H9 (cell line): Measurements from ENCODE around the gene HBA1. TPM values are rescaled to one million over a fixed set of nuclear protein-coding genes. Genes with fewer than 3 reads are reported as not detected.

ENCODE experiments used
- DNase-seq: peaks from one replicate; pipeline ENCODE4 v3.0.0-alpha.2; 2017
- H2AFZ ChIP-seq: one replicate; pipeline ENCODE4 v1.6.1; 2013; ENCODE audit warnings: mild to moderate bottlenecking, low read length, control low read depth, moderate library complexity
- H2AK5ac ChIP-seq: 2 replicates; pipeline ENCODE4 v1.6.1; 2013; ENCODE audit warnings: low read length, control low read depth, mixed read lengths; ENCODE audit not compliant: insufficient read length
- H2BK120ac ChIP-seq: one replicate; pipeline ENCODE4 v1.6.1; 2013; ENCODE audit warnings: low read depth, mild to moderate bottlenecking, low read length, control low read depth, inconsistent platforms; ENCODE audit not compliant: poor library complexity, severe bottlenecking
- H2BK12ac ChIP-seq: 2 replicates; pipeline ENCODE4 v1.6.1; 2013; ENCODE audit warnings: low read length, control low read depth, mixed read lengths, low read depth; ENCODE audit not compliant: insufficient read length
- H2BK15ac ChIP-seq: 2 replicates; pipeline ENCODE4 v1.6.1; 2013; ENCODE audit warnings: low read depth, low read length, control low read depth
- H2BK20ac ChIP-seq: one replicate; pipeline ENCODE4 v1.6.1; 2013; ENCODE audit warnings: low read depth, mild to moderate bottlenecking, low read length, control low read depth, inconsistent platforms; ENCODE audit not compliant: poor library complexity, severe bottlenecking
- H2BK5ac ChIP-seq: 2 replicates; pipeline ENCODE4 v1.6.1; 2013; ENCODE audit warnings: low read length, control low read depth, mixed read lengths; ENCODE audit not compliant: insufficient read length
- H3K14ac ChIP-seq: 2 replicates; pipeline ENCODE4 v1.6.1; 2013; ENCODE audit warnings: low read length, control low read depth; ENCODE audit not compliant: insufficient read depth
- H3K18ac ChIP-seq: 2 replicates; pipeline ENCODE4 v1.6.1; 2013; ENCODE audit warnings: low read depth, mild to moderate bottlenecking, mixed read lengths, low read length, control low read depth; ENCODE audit not compliant: insufficient read length
- H3K23ac ChIP-seq: 2 replicates; pipeline ENCODE4 v1.6.1; 2013; ENCODE audit warnings: low read length, control low read depth, mixed read lengths, low read depth; ENCODE audit not compliant: insufficient read length
- H3K23me2 ChIP-seq: 2 replicates; pipeline ENCODE4 v1.6.1; 2013; ENCODE audit warnings: low read depth, mild to moderate bottlenecking, mixed read lengths, low read length, control low read depth; ENCODE audit not compliant: insufficient read length, poor library complexity, severe bottlenecking
- H3K27ac ChIP-seq: 2 replicates; pipeline ENCODE4 v1.5.1; 2013; ENCODE audit warnings: low read length, control low read depth, mixed read lengths, low read depth; ENCODE audit not compliant: insufficient read length
- H3K27me3 ChIP-seq: 2 replicates; pipeline ENCODE4 v1.6.1; 2013; ENCODE audit warnings: low read length, control low read depth, inconsistent platforms; ENCODE audit not compliant: insufficient read depth
- H3K4ac ChIP-seq: 2 replicates; pipeline ENCODE4 v1.6.1; 2013; ENCODE audit warnings: low read depth, mild to moderate bottlenecking, control low read depth, inconsistent platforms, low read length, moderate library complexity
- H3K4me1 ChIP-seq: 2 replicates; pipeline ENCODE4 v1.6.1; 2013; ENCODE audit warnings: low read length, control low read depth, inconsistent platforms; ENCODE audit not compliant: insufficient read depth
- H3K4me2 ChIP-seq: 2 replicates; pipeline ENCODE4 v1.6.1; 2013; ENCODE audit warnings: low read length, control low read depth, mixed read lengths; ENCODE audit not compliant: insufficient read length, insufficient read depth
- H3K56ac ChIP-seq: 2 replicates; pipeline ENCODE4 v1.6.1; 2013; ENCODE audit warnings: low read depth, mild to moderate bottlenecking, mixed read lengths, low read length, control low read depth; ENCODE audit not compliant: insufficient read length
- H3K79me1 ChIP-seq: 2 replicates; pipeline ENCODE4 v1.6.1; 2013; ENCODE audit warnings: low read depth, mild to moderate bottlenecking, moderate library complexity, low read length, control low read depth, inconsistent platforms; ENCODE audit not compliant: insufficient read depth, poor library complexity, severe bottlenecking
- H3K79me2 ChIP-seq: 2 replicates; pipeline ENCODE4 v1.6.1; 2013; ENCODE audit warnings: low read length, control low read depth, inconsistent platforms; ENCODE audit not compliant: insufficient read depth
- H3K9ac ChIP-seq: 2 replicates; pipeline ENCODE4 v1.6.1; 2013; ENCODE audit warnings: low read length, control low read depth, mixed read lengths; ENCODE audit not compliant: insufficient read length; ENCODE audit errors: extremely low read depth
- H3K9me3 ChIP-seq: one replicate; pipeline ENCODE4 v1.6.1; 2013; ENCODE audit warnings: low read depth, low read length, inconsistent platforms; ENCODE audit not compliant: control insufficient read depth
- H3T11ph ChIP-seq: one replicate; pipeline ENCODE4 v1.6.1; 2013; ENCODE audit warnings: mild to moderate bottlenecking, low read length, control low read depth, inconsistent platforms
- H4K20me1 ChIP-seq: one replicate; pipeline ENCODE4 v1.6.1; 2013; ENCODE audit not compliant: control insufficient read depth, insufficient read length, insufficient read depth
- H4K5ac ChIP-seq: 2 replicates; pipeline ENCODE4 v1.6.1; 2013; ENCODE audit warnings: low read depth, mild to moderate bottlenecking, mixed read lengths, low read length, control low read depth; ENCODE audit not compliant: insufficient read length
- H4K8ac ChIP-seq: replicated peaks from 2 replicates; pipeline ENCODE4 v1.6.1; 2013; ENCODE audit warnings: low read length, control low read depth, mixed read lengths, low read depth; ENCODE audit not compliant: insufficient read length
- H4K91ac ChIP-seq: 2 replicates; pipeline ENCODE4 v1.6.1; 2013; ENCODE audit warnings: low read depth, mild to moderate bottlenecking, moderate library complexity, mixed read lengths, low read length, control low read depth; ENCODE audit not compliant: insufficient read length
- H3K27ac Mint-ChIP-seq, 3 experiments: 2 replicates in 2 of 3; 3 replicates in 1 of 3; pipeline ENCODE4 v1.8.0; 2020 to 2021; ENCODE audit warnings: mixed read lengths in 3 of 3, mild to moderate bottlenecking in 1 of 3, moderate library complexity in 1 of 3
- H3K27me3 Mint-ChIP-seq: 2 replicates; pipeline ENCODE4 v1.8.0; 2021; ENCODE audit warnings: low read depth, mild to moderate bottlenecking, moderate library complexity, mixed read lengths
- H3K36me3 Mint-ChIP-seq, 3 experiments: 2 replicates in 2 of 3; 3 replicates in 1 of 3; pipeline ENCODE4 v1.8.0; 2020 to 2021; ENCODE audit warnings: low read depth in 3 of 3, mixed read lengths in 3 of 3; ENCODE audit not compliant: insufficient read depth in 1 of 3
- H3K4me1 Mint-ChIP-seq, 2 experiments: 2 replicates each; pipeline ENCODE4 v1.8.0; 2020; ENCODE audit warnings: mixed read lengths in 2 of 2
- H3K4me3 Mint-ChIP-seq, 2 experiments: 2 replicates in 1 of 2; 3 replicates in 1 of 2; pipeline ENCODE4 v1.8.0; 2020 to 2021; ENCODE audit warnings: mild to moderate bottlenecking in 2 of 2, mixed read lengths in 2 of 2, moderate library complexity in 1 of 2
- H3K9me3 Mint-ChIP-seq, 2 experiments: 2 replicates in 1 of 2; 3 replicates in 1 of 2; pipeline ENCODE4 v1.8.0; 2020; ENCODE audit warnings: mild to moderate bottlenecking in 2 of 2, mixed read lengths in 2 of 2, moderate library complexity in 1 of 2
- WGBS: extraction: QIAGEN DNeasy Blood & Tissue Kit; methylation state at CpG from one replicate; pipeline ENCODE4 v1.1.7; 2013; ENCODE audit warnings: missing lambda C conversion rate, low lambda C conversion rate, mixed read lengths; ENCODE audit not compliant: insufficient read length; ENCODE audit errors: extremely low coverage; 5-methylcytosine and 5-hydroxymethylcytosine counted together
- total RNA-seq: library from RNA; stranded (reverse); gene quantifications from 2 replicates; pipeline ENCODE4 v1.2.1, GENCODE V29; 2021
- TF ChIP-seq, protein P1 (sequence below): fragments of 200-600 bp; sonication (generic); conservative IDR thresholded peaks from 3 replicates; pipeline ENCODE4 v1.8.0; 2021; ENCODE audit warnings: antibody characterized with exemption, mild to moderate bottlenecking

HBA1 gene
- total RNA-seq, 1 experiment from 2014 or later = 7.2 TPM

DNA sequence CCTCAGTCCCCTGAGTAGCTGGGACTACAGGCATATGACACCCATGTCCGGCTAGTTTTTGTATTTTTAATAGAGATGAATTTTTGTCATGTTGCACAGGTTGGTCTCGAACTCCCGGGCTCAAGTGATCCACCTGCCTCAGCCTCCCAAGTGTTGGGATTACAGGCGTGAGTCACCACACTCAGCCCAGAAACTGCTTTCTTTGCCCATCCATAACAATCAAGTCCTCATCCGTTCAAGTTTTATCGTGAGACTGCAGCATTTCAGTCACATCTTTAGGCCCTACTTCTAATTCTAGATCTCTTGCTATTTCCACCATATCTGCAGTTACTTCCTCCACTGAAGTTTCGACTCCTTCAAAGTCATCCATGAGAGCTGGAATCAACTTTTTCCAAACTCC lies 44.4 kb upstream of the HBA1 start:
- no peaks in the 10 kb centered on the region for H3K27me3 Mint-ChIP-seq
- no peak overlapping the region for H2BK5ac ChIP-seq
- no peak overlapping the region for H3K18ac ChIP-seq
- H3K27ac ChIP-seq = no peak overlapping the region
- no peak overlapping the region for H3K23ac ChIP-seq
- H3K79me2 ChIP-seq = no peaks in the 10 kb centered on the region
- H3K4me1 Mint-ChIP-seq = peaks cover 0 to 2% of the 10 kb centered on the region in 2 experiments; a peak in 1 of 4 replicates
- H3K4me3 Mint-ChIP-seq = no peak overlapping the region; a peak in 1 of 5 replicates
- no peak overlapping the region; a peak in 2 of 7 replicates for H3K27ac Mint-ChIP-seq
- no peaks in the 10 kb centered on the region for H4K20me1 ChIP-seq
- no peak overlapping the region for H3T11ph ChIP-seq
- no peak overlapping the region for H2AFZ ChIP-seq
- no peaks in the 10 kb centered on the region for H3K9me3 Mint-ChIP-seq
- no peak overlapping the region for H2BK12ac ChIP-seq
- peaks cover 4% of the 10 kb centered on the region for H3K79me1 ChIP-seq
- no peak for DNase-seq
- H3K9me3 ChIP-seq = no peaks in the 10 kb centered on the region
- TF ChIP-seq, protein P1, sequence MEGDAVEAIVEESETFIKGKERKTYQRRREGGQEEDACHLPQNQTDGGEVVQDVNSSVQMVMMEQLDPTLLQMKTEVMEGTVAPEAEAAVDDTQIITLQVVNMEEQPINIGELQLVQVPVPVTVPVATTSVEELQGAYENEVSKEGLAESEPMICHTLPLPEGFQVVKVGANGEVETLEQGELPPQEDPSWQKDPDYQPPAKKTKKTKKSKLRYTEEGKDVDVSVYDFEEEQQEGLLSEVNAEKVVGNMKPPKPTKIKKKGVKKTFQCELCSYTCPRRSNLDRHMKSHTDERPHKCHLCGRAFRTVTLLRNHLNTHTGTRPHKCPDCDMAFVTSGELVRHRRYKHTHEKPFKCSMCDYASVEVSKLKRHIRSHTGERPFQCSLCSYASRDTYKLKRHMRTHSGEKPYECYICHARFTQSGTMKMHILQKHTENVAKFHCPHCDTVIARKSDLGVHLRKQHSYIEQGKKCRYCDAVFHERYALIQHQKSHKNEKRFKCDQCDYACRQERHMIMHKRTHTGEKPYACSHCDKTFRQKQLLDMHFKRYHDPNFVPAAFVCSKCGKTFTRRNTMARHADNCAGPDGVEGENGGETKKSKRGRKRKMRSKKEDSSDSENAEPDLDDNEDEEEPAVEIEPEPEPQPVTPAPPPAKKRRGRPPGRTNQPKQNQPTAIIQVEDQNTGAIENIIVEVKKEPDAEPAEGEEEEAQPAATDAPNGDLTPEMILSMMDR = no peak
- H3K27me3 ChIP-seq = no peaks in the 10 kb centered on the region
- H3K23me2 ChIP-seq = no peaks in the 10 kb centered on the region
- H2BK120ac ChIP-seq = no peak overlapping the region
- no peak overlapping the region for H4K91ac ChIP-seq
- H3K14ac ChIP-seq = no peak overlapping the region
- H2AK5ac ChIP-seq = no peak overlapping the region
- H3K56ac ChIP-seq = no peak overlapping the region
- H3K4me1 ChIP-seq = no peaks in the 10 kb centered on the region
- H3K4me2 ChIP-seq = no peak overlapping the region
- H4K8ac ChIP-seq = no peak overlapping the region
- H3K36me3 Mint-ChIP-seq = 0 out of 7 replicates have a peak, but pooled peaks cover 0 to 2% (median 0%) of the 10 kb centered on the region in 3 experiments
- no peak overlapping the region for H2BK20ac ChIP-seq
- no CpG with 5 or more reads among the region's 7 CpGs for WGBS
- no peak overlapping the region for H4K5ac ChIP-seq
- H2BK15ac ChIP-seq = no peak overlapping the region
- no peak overlapping the region for H3K4ac ChIP-seq
- no peak overlapping the region for H3K9ac ChIP-seq
